ENCODE measurements around the gene AMIGO3.

DNA sequence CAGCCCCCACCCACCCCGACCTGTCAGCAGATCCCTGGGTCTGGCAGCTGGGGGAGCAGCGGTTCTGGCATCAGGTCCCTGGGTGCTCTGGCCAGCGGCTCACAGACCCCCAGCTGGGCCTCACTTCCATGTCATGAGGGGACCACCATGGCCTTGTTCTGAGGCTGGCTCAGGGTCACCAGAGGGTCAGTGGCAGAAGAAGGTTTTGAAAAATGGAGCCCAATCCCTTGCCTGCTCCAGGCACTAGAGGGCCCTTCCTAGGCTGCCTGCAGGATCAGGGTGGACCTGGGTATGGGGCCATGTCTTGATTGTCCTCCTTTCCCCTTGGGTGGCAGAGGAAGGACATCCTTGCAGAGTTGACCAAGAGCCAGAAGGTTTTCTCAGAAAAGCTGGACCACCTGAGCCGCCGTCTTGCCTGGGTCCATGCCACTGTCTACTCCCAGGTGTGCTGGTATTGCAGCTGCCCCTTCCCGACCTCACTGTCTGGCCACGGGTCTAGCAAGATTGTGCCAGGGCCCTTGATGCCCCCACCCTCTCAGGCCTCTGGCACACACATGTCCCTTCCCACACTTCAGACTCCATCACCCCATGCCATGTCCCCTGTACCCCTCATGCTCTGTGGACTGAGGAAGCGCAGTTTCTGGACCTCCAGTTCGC, 12.9 kb downstream of the AMIGO3 start:
- TF ChIP-seq, protein P1, sequence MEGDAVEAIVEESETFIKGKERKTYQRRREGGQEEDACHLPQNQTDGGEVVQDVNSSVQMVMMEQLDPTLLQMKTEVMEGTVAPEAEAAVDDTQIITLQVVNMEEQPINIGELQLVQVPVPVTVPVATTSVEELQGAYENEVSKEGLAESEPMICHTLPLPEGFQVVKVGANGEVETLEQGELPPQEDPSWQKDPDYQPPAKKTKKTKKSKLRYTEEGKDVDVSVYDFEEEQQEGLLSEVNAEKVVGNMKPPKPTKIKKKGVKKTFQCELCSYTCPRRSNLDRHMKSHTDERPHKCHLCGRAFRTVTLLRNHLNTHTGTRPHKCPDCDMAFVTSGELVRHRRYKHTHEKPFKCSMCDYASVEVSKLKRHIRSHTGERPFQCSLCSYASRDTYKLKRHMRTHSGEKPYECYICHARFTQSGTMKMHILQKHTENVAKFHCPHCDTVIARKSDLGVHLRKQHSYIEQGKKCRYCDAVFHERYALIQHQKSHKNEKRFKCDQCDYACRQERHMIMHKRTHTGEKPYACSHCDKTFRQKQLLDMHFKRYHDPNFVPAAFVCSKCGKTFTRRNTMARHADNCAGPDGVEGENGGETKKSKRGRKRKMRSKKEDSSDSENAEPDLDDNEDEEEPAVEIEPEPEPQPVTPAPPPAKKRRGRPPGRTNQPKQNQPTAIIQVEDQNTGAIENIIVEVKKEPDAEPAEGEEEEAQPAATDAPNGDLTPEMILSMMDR (IDR thresholded peaks at IDR 0.05), result no peak
- TF ChIP-seq POLR2A (IDR thresholded peaks at IDR 0.05), result no peak

All from adrenal gland (tissue), 5 donors.